IPS DF 6.9 (cell line): Measurements from ENCODE around the gene DNASE1L1.

Source experiments
- DNase-seq: peaks from one replicate; pipeline ENCODE4 v3.0.0-alpha.2; 2013; ENCODE audit warnings: low read depth, low spot score
- H3K27ac ChIP-seq: one replicate; pipeline ENCODE4 v1.5.1; 2013; ENCODE audit warnings: low read length, control low read depth
- H3K27me3 ChIP-seq: 2 replicates; pipeline ENCODE4 v1.6.1; 2013; ENCODE audit warnings: mild to moderate bottlenecking, low read length; ENCODE audit not compliant: control insufficient read depth, insufficient read depth
- H3K36me3 ChIP-seq: 2 replicates; pipeline ENCODE4 v1.6.1; 2013; ENCODE audit warnings: low read length; ENCODE audit not compliant: control insufficient read depth, insufficient read depth
- H3K4me1 ChIP-seq: 2 replicates; pipeline ENCODE4 v1.6.1; 2013; ENCODE audit warnings: low read length; ENCODE audit not compliant: control insufficient read depth, insufficient read depth
- H3K4me3 ChIP-seq: 2 replicates; pipeline ENCODE4 v1.5.1; 2013; ENCODE audit warnings: mild to moderate bottlenecking, low read length
- H3K9me3 ChIP-seq: 2 replicates; pipeline ENCODE4 v1.6.1; 2013; ENCODE audit warnings: low read length, inconsistent platforms; ENCODE audit not compliant: control insufficient read depth, insufficient read depth
- WGBS: extraction: QIAGEN DNeasy Blood & Tissue Kit; methylation state at CpG from one replicate; pipeline ENCODE4 v1.1.7; 2013; ENCODE audit warnings: mixed read lengths, missing lambda C conversion rate; ENCODE audit not compliant: insufficient read length, insufficient coverage; 5-methylcytosine and 5-hydroxymethylcytosine counted together

Gene DNASE1L1

DNA sequence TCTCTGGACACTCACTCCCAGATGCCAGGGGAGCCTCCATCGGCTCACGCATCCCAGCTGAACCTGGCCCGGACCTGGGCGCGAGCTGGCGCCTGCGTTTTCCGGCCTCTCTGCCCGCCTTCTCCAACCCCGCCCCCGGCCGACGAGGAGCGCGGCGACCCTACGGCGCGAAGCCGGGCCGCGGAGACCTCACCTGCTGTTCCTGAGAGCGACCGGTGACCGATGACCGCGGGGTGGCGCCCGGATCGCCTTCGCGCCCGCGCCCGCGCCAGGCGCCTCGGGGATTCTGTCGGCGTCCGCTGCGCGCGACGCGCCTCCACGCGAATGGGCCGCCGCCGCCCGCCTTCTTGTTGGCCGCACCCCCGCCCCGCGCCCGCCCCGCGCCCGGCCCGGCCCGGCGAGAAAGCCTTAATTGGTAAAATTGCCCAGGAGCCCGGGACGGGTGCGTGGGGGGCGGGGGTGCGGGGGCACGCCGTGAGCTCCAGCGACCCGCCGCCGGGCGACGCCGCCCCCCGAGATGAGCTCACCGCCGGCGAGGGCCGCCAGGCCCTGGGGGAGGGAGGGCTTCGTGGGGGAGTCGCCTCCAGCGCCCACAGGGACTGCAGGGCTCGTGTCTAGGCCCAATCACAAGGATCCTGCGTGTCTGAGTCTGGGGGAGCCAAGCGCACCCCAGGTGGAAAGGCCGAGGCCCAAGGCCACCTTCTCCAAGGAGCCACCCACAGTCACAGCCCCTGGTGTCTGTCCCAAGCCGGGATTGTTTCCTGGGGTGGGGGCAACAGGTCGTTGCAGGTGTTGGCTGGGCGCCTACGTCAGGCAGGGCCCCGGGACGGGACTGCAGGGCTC is 34.5 kb downstream of the DNASE1L1 start, which contains the start of gene FLNA:
FLNA (minus strand) TSS at position 322 of the 843 bp plus-strand sequence. CDS start 3,389 bp downstream, outside the sequence.
- H3K4me3 ChIP-seq: peak within 1 kb of the TSS; percentile 33; the same call in 1 of the 2 replicates
- no CpG with 5 or more reads among the region's 95 CpGs for WGBS

DNA sequence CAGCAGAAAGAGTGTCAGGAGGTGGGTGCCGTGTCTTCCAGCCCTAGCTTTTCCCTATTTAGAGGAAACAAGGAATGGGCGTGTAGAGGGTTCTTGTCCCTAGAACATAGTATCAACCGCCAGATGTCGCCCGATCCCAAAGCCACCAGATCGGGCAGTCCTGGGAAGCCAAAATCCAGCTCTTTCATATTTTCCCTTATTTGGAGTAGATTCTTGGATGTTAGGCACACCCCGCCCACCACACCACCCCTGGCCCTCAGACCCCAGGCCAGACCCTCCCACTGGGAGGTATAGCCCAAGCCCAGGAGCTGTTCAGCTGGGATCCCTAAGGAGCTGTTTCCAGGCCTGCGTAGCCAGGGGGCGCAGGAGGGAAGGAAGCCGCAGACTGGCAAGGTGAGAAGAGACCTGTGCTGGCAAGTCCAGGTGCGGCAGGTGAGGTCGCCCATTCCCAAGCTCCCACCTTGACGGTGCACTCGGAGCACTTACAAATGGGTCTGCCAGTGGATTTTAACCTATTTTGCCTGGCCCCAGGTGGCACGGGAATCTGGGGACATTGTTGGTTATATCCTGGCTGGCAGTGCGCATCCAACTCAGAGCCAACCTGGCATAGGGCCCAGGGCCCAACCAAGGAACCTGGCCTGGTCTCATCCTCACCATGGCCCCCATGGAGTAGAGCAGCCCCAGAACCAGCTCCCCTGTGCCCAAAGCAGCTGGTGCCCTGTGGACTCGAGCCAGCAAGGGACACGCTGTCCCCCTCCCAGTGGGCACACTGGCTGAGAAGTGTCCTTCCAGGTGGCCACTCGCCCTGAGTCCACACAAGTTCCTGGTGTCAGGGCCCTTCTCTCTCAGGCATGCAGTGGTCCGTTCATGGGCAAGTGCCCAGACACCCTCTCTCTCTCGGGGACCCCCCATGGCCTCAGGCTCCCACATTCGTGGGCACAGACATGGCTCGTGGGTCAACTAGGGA is 35.4 kb downstream of the DNASE1L1 start:
- H3K36me3 ChIP-seq: peaks cover 4% of the 10 kb centered on the region
- H3K27me3 ChIP-seq: no peaks in the 10 kb centered on the region
- no peaks in the 10 kb centered on the region for H3K9me3 ChIP-seq
- no peak for DNase-seq
- peaks cover 11% of the 10 kb centered on the region for H3K4me1 ChIP-seq
- H3K4me3 ChIP-seq: peak overlapping the region; percentile 33; the same call in 1 of the 2 replicates
- no peak overlapping the region for H3K27ac ChIP-seq
- WGBS: no CpG with 5 or more reads among the region's 23 CpGs

More for the DNA sequence above, 34.5 kb downstream of the DNASE1L1 start, which contains the start of gene FLNA:
- H3K9me3 ChIP-seq: no peaks in the 10 kb centered on the region
- H3K36me3 ChIP-seq: peaks cover 4% of the 10 kb centered on the region; the same call in 1 of the 2 replicates
- peaks cover 11% of the 10 kb centered on the region for H3K4me1 ChIP-seq
- H3K27ac ChIP-seq: no peak within 1 kb of the TSS
- no peak for DNase-seq
- no peaks in the 10 kb centered on the region for H3K27me3 ChIP-seq

DNA sequence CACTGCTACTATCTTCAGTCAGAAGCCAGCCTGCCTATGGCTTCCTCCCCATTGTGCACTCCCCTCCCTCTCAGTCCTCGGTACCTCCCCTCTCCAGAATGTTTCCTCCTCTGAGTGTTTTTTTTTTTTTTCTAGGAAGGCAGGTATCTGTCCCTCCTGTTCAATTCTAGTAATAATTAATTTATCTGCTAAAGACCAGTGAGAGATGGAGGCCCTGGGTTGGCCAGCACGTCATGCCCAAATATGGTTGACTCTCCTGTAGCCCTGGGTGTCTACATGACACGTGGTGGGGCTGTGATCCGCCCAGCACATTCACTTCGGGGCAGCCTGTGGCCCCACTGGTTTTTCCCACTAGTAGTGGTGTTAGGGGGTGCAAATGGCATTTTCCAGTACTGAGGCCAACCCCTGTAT is 36.4 kb downstream of the DNASE1L1 start:
- Histone ChIP-seq H3K4me3 (no peak overlapping the region), H3K9me3 (no peaks in the 10 kb centered on the region), H3K27ac (no peak overlapping the region), H3K4me1 (peaks cover 9% of the 10 kb centered on the region), H3K36me3 (peaks cover 8% of the 10 kb centered on the region), H3K27me3 (no peaks in the 10 kb centered on the region)
- DNase-seq: no peak
- no CpG with 5 or more reads among the region's 5 CpGs for WGBS

DNA sequence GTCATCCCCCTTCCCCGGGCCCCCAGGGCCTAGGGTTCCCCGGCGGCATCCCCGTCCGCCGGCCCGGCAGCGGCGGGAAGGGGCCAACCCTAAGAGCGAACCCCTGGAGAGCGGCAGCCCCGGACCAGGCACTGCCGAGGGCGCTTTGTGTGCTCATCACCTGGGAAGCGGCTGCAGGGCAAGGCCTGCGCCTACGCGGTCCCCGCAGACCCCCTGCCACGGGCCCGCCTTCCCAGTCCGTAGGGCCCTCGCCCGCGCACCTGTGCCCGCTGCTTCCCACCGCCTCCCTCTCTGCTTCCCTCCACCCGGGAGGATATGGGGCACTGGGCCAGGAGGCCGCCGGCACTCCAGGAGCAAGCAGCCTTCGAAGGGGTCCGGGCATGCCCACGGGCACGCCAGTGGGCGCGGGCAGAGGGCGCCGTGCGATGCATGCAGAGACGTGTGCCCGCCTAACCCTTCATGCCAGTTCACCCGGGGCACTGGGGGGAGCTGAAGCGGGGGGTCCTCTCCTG is 37.2 kb downstream of the DNASE1L1 start:
- no peak overlapping the region for H3K27ac ChIP-seq

DNA sequence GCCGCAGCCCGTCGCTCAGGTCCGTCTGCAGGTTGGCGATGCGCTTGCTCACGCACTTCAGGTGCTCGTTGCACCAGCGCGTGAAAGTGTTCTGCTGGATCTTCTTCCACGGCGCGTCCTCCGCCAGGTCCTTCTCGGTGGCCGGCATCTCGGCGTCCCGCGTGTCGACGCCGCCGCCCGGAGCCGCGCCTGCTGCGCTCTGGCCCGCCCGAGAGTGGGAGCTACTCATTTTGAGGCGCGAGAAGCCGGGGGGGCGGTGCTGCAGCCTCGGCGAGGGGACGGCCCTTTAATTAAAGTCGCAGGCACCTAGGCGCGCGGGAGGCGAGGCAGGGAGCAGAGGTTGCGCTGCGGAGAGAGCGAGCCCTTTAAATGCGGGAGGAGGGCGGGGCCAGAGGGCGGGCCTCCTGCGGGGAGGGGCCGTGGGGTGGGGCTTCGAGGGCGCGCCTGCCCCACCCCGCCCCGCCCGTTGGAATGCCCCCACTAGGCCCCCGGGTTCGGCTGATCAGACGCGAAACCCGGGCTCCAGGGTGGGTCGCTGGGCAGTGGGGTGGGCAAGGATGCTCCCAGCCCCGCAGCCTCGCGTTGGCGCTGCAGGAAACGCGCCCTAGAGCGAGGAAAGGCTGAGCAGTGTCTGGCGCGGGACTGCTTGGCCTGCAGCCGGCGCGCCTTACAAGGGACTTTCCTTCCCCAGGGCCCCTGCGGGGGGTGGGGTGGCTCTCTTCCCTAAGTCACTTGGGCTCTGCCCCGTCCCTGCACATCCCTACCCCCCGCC is 37.9 kb downstream of the DNASE1L1 start:
- no CpG with 5 or more reads among the region's 77 CpGs for WGBS
- no peaks in the 10 kb centered on the region for H3K9me3 ChIP-seq
- H3K27me3 ChIP-seq: no peaks in the 10 kb centered on the region
- peaks cover 7% of the 10 kb centered on the region for H3K4me1 ChIP-seq
- H3K36me3 ChIP-seq: peaks cover 22% of the 10 kb centered on the region
- DNase-seq: no peak
- peak overlapping the region; percentile 100 for H3K4me3 ChIP-seq
- no peak overlapping the region for H3K27ac ChIP-seq

More for the DNA sequence above, 37.2 kb downstream of the DNASE1L1 start:
- Histone ChIP-seq H3K4me3 (peak overlapping the region; percentile 39; the same call in 1 of the 2 replicates), H3K27me3 (no peaks in the 10 kb centered on the region), H3K9me3 (no peaks in the 10 kb centered on the region), H3K36me3 (peaks cover 15% of the 10 kb centered on the region), H3K4me1 (peaks cover 7% of the 10 kb centered on the region)
- WGBS: no CpG with 5 or more reads among the region's 43 CpGs
- DNase-seq: no peak

DNA sequence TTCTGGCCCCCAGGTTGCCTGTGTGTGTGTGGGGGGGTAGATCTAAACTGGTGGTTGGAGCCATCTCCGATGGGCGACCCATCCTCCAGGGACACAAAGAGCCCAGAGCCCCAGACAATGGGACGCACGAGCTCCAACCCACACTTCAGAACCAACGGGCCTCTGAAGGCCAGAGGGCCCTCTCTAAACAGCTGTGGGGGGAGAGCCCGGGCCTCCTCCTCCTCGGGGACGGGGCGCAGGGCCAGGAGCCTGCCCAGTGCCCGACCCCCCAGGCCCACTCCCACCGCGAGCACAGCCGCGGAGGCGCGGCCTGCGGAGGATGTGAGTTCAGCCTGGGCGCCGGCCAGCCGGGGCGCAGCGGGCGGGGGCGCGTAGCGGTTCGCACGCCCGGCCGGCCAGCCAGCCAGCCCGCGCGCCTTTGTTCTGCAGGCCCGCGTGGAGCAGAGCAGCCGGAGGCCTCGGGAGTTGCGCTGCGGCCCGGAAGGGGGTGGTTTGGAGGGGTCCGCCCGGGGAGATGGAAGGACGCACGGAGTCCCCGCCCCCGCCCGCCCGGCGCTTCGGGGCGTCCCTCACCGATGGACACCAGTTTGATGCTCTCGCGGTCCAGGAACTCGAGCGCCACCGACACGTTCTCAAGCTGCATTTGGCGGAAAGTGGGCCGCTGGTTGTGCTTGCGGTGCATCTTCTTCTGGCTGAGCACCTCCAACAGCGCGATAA is 38.6 kb downstream of the DNASE1L1 start:
- H3K4me3 ChIP-seq: peak overlapping the region; percentile 100
- no CpG with 5 or more reads among the region's 63 CpGs for WGBS
- H3K36me3 ChIP-seq: peaks cover 29% of the 10 kb centered on the region
- H3K27ac ChIP-seq: no peak overlapping the region
- H3K27me3 ChIP-seq: no peaks in the 10 kb centered on the region
- H3K4me1 ChIP-seq: peaks cover 7% of the 10 kb centered on the region
- H3K9me3 ChIP-seq: no peaks in the 10 kb centered on the region
- DNase-seq: no peak

DNA sequence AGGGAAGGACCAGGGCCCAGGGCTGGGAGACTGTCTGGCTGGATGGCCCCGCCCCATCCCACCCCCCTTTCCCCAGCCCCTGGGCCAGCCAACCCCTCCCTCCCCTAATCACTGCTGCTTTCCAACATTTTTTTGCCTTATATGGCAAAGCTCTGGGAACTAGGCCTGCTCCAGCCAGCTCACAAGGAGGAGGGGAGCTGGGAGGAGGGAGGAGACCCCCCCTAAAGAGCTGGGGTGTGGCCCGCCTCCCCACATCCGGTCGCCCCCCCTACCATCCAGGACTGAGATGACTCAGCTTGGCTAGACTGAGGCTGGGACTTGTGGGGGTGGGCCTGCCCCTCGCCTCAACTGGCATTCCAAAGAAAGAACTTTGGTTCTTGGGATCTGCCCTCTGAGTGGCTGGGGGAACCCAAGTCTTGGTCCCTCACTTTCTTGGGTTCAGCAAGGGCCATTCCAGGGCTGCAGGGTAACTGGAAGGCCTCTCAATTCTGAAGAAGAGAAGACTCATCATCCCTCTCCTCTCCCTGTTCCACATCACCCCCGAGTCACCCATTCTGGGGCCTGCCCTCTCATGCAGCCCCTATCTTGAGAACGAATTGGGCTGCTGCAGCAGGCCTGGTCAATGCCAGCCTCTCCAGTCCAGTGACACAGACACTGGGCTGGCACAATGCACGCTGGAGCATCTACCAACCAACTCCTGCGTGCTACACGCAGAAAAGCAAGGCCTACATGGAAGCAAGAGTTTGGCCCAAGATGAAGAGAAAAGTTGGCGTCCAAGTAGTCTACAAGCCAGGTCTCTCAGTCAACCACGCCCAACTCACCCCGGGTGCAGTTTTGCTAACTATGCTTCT is 39.4 kb downstream of the DNASE1L1 start:
- no peaks in the 10 kb centered on the region for H3K9me3 ChIP-seq
- H3K36me3 ChIP-seq: peaks cover 36% of the 10 kb centered on the region
- WGBS: no CpG with 5 or more reads among the region's 13 CpGs

DNA sequence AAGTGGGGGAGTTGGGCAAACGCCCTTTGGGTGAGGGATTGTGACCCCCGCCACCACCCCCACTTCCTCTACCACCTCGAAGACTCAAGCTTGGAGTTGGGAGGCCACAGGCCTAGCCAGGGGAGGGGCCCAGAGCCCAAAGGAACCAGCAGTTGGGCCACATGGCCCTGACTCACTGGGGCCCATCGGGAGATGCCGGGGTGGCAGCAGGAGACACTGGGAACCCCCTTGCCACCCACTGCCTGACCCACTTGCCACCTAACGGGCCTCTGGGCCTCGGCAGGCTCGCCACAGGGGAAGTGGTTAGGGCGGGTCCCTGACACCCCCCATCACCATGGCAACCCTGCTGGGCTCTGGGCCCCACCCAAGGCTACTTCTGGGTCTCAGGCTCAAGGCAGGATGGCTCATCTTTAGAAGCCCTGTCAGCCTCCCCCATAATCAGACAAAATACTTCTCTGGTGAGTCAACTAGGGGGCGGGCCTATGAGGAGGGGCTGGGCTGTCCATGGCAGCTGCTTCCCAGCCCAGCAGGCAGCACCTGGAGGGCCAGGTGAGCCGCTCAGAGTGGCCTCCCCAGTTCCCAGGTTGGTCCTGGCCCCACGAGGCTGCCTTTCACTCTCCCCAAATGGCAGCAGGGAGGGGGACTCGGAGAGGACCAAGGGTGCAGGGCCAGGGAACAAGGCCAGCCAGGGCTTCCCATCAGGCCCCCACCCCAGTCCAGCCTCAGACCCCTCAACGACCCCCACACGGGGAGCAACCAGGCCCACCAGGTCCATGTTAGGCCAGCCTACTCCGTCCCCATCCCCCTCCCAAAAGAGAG is 40.2 kb downstream of the DNASE1L1 start:
- peaks cover 44% of the 10 kb centered on the region for H3K36me3 ChIP-seq

More for the DNA sequence above, 39.4 kb downstream of the DNASE1L1 start:
- no peak for DNase-seq
- Histone ChIP-seq H3K27me3 (no peaks in the 10 kb centered on the region), H3K4me1 (peaks cover 6% of the 10 kb centered on the region), H3K4me3 (peak overlapping the region; percentile 100), H3K27ac (no peak overlapping the region)

More for the DNA sequence above, 40.2 kb downstream of the DNASE1L1 start:
- no CpG with 5 or more reads among the region's 16 CpGs for WGBS
- H3K27ac ChIP-seq: no peak overlapping the region
- no peaks in the 10 kb centered on the region for H3K27me3 ChIP-seq
- no peaks in the 10 kb centered on the region for H3K9me3 ChIP-seq
- H3K4me3 ChIP-seq: peak overlapping the region; percentile 27; the same call in 1 of the 2 replicates
- peaks cover 3% of the 10 kb centered on the region for H3K4me1 ChIP-seq
- no peak for DNase-seq
